HepG2 (cell line): ENCODE measurements around the gene AGFG1. TPM values are rescaled to one million over a fixed set of nuclear protein-coding genes. Genes with fewer than 3 reads are reported as not detected.

Experiments
- BCL6 ChIP-seq: IDR thresholded peaks from 2 replicates; pipeline ENCODE4 v1.6.1; 2016; ENCODE audit warnings: missing genetic modification reagents, missing compliant biosample characterization
- CCDC6 ChIP-seq: sonication (generic); formaldehyde crosslinking; IDR thresholded peaks from 2 replicates; pipeline ENCODE4 v1.8.1; 2022; ENCODE audit warnings: mild to moderate bottlenecking, missing genetic modification reagents, moderate library complexity
- GABPB1 ChIP-seq: IDR thresholded peaks from 2 replicates; pipeline ENCODE4 v1.6.1; 2016; ENCODE audit warnings: mild to moderate bottlenecking, missing genetic modification reagents, moderate library complexity, missing compliant biosample characterization
- HOXA3 ChIP-seq: sonication (generic); formaldehyde crosslinking; IDR thresholded peaks from 2 replicates; pipeline ENCODE4 v1.5.0; 2020; ENCODE audit warnings: missing genetic modification reagents
- KAT7 ChIP-seq: IDR thresholded peaks from 2 replicates; pipeline ENCODE4 v1.6.1; 2018; ENCODE audit warnings: borderline replicate concordance, missing compliant biosample characterization
- KDM5A ChIP-seq: fragments of 200-600 bp; sonication (generic); IDR thresholded peaks from 2 replicates; pipeline ENCODE4 v1.7.0; 2018; ENCODE audit warnings: antibody characterized with exemption, mild to moderate bottlenecking, low read length, borderline replicate concordance
- KLF16 ChIP-seq, 2 experiments: sonication (generic) in 1 of 2; formaldehyde crosslinking in 1 of 2; IDR thresholded peaks; 2 replicates each; pipeline versions ENCODE4 v1.6.1 to v1.8.0; 2016 to 2023; ENCODE audit warnings: missing genetic modification reagents in 2 of 2, missing compliant biosample characterization in 1 of 2
- MAZ ChIP-seq, 2 experiments: sonication (generic) in 1 of 2; formaldehyde crosslinking in 1 of 2; IDR thresholded peaks; 2 replicates each; pipeline versions ENCODE4 v1.5.0 to v1.6.1; 2012 to 2020; ENCODE audit warnings: low read depth in 2 of 2, mild to moderate bottlenecking in 2 of 2, borderline replicate concordance in 1 of 2, improper control_type of control experiment in 1 of 2, low read length in 1 of 2, missing genetic modification reagents in 1 of 2, moderate library complexity in 1 of 2
- MXD4 ChIP-seq: IDR thresholded peaks from 2 replicates; pipeline ENCODE4 v1.6.1; 2016; ENCODE audit warnings: mild to moderate bottlenecking, missing biosample characterization, missing genetic modification reagents
- NCOA2 ChIP-seq: sonication (generic); formaldehyde crosslinking; IDR thresholded peaks from 2 replicates; pipeline ENCODE4 v1.8.0; 2022; ENCODE audit warnings: inconsistent platforms
- NR1H2 ChIP-seq: sonication (generic); formaldehyde crosslinking; IDR thresholded peaks from 2 replicates; pipeline ENCODE4 v1.8.1; 2022; ENCODE audit warnings: low read depth, missing genetic modification reagents, borderline replicate concordance
- POGZ ChIP-seq: sonication (generic); formaldehyde crosslinking; IDR thresholded peaks from 2 replicates; pipeline ENCODE4 v1.4.0; 2020; ENCODE audit warnings: mild to moderate bottlenecking, missing genetic modification reagents
- POLR2A ChIP-seq, 2 experiments: IDR thresholded peaks; 2 replicates each; pipeline ENCODE4 v1.6.1; 2011; ENCODE audit warnings: low read depth in 2 of 2, low read length in 2 of 2, mild to moderate bottlenecking in 1 of 2, moderate library complexity in 1 of 2; ENCODE audit not compliant: insufficient read depth in 1 of 2
- SKI ChIP-seq: fragments of 450-650 bp; IDR thresholded peaks from one replicate; pipeline ENCODE4 v1.6.1; 2018; ENCODE audit warnings: mild to moderate bottlenecking; ENCODE audit not compliant: partially characterized antibody
- SP5 ChIP-seq: IDR thresholded peaks from 2 replicates; pipeline ENCODE4 v1.6.1; 2016; ENCODE audit warnings: low read depth, borderline replicate concordance
- TEAD2 ChIP-seq: sonication (generic); formaldehyde crosslinking; IDR thresholded peaks from 2 replicates; pipeline ENCODE4 v1.9.0; 2021; ENCODE audit warnings: missing genetic modification reagents
- TGIF2 ChIP-seq: IDR thresholded peaks from 2 replicates; pipeline ENCODE4 v1.6.1; 2016; ENCODE audit warnings: control low read depth, missing compliant biosample characterization
- TMF1 ChIP-seq: sonication (generic); formaldehyde crosslinking; IDR thresholded peaks from 2 replicates; pipeline ENCODE4 v1.8.1; 2022; ENCODE audit warnings: low read depth, missing genetic modification reagents
- ZC3H13 ChIP-seq: sonication (generic); formaldehyde crosslinking; IDR thresholded peaks from 2 replicates; pipeline ENCODE4 v1.8.1; 2023; ENCODE audit warnings: mild to moderate bottlenecking, missing genetic modification reagents, moderate library complexity
- ZFY ChIP-seq: sonication (generic); formaldehyde crosslinking; IDR thresholded peaks from 2 replicates; pipeline ENCODE4 v1.4.0; 2020; ENCODE audit warnings: missing genetic modification reagents
- ZNF205 ChIP-seq: IDR thresholded peaks from 2 replicates; pipeline ENCODE4 v1.6.1; 2018; ENCODE audit warnings: missing biosample characterization, missing genetic modification reagents
- ZNF512 ChIP-seq: sonication (generic); formaldehyde crosslinking; IDR thresholded peaks from 2 replicates; pipeline ENCODE4 v1.4.0; 2020; ENCODE audit warnings: mild to moderate bottlenecking, missing genetic modification reagents
- ZNF878 ChIP-seq: sonication (generic); formaldehyde crosslinking; IDR thresholded peaks from 2 replicates; pipeline ENCODE4 v1.8.1; 2023; ENCODE audit warnings: mild to moderate bottlenecking, missing genetic modification reagents, moderate library complexity
- polyA plus RNA-seq, 8 experiments: library from polyadenylated mRNA; depleted of rRNA in 3 of 8; stranded (reverse) in 7 of 8; unstranded in 1 of 8; fragments of >200 nt; fragmentation: Illumina TruSeq in 4 of 8; extraction: Trizol in 4 of 8; gene quantifications; 2 replicates each; pipeline versions ENCODE4 v1.2.1 to v1.2.3, GENCODE V29; 2011 to 2016; ENCODE audit warnings: low read depth in 4 of 8, missing spikeins in 1 of 8, mixed read lengths in 1 of 8; ENCODE audit not compliant: insufficient read depth in 1 of 8
- total RNA-seq, 5 experiments: library from RNA; depleted of rRNA; stranded (reverse); fragments of >200 nt; fragmentation: Illumina TruSeq; extraction: Trizol; gene quantifications; 2 replicates each; pipeline ENCODE4 v1.2.3, GENCODE V29; 2016; ENCODE audit warnings: low read depth in 1 of 5
- TF ChIP-seq, protein P1 (sequence below): sonication (generic); formaldehyde crosslinking; IDR thresholded peaks from 2 replicates; pipeline ENCODE4 v1.5.1; 2020; ENCODE audit warnings: missing genetic modification reagents, mild to moderate bottlenecking, borderline replicate concordance
- TF ChIP-seq, protein P2 (sequence below): sonication (generic); formaldehyde crosslinking; IDR thresholded peaks from 2 replicates; pipeline ENCODE4 v1.5.1; 2020; ENCODE audit warnings: missing genetic modification reagents, mild to moderate bottlenecking, borderline replicate concordance
- TF ChIP-seq, protein P3 (sequence below): sonication (generic); formaldehyde crosslinking; IDR thresholded peaks from 2 replicates; pipeline ENCODE4 v1.4.0; 2020; ENCODE audit warnings: missing genetic modification reagents, borderline replicate concordance

AGFG1 gene
- total and polyA plus RNA-seq, 2 of the 13 experiments (the other 11 are each of a cell fraction or from before 2014, with no cell fraction given), result 145 to 168 TPM

DNA sequence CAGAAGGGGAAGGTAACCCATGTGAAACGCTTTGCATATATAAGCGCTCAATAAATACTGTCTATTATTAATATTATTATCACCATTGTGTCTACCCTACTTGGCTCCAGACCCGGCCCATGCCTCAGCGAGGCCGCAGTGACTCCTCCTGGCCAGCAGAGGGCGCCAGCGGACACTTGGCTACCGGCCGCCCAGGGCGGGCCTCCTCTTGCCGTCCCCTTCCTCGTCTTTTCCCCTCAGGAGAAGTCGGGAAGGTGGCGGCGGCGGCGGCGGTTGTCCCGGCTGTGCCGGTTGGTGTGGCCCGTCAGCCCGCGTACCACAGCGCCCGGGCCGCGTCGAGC, at the start of gene AGFG1 (continued):
- TF ChIP-seq, protein P1, sequence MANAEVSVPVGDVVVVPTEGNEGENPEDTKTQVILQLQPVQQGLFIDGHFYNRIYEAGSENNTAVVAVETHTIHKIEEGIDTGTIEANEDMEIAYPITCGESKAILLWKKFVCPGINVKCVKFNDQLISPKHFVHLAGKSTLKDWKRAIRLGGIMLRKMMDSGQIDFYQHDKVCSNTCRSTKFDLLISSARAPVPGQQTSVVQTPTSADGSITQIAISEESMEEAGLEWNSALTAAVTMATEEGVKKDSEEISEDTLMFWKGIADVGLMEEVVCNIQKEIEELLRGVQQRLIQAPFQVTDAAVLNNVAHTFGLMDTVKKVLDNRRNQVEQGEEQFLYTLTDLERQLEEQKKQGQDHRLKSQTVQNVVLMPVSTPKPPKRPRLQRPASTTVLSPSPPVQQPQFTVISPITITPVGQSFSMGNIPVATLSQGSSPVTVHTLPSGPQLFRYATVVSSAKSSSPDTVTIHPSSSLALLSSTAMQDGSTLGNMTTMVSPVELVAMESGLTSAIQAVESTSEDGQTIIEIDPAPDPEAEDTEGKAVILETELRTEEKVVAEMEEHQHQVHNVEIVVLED, result peak; percentile 88
- TF ChIP-seq KDM5A (peak; percentile 74; the same call in 1 of the 2 replicates), KAT7 (CRISPR knock-in tag) (peak; percentile 72; the same call in 1 of the 2 replicates), HOXA3 (peak; percentile 89), TGIF2 (peak; percentile 85), TMF1 (0 out of 2 replicates have a peak, but pooled peaks have one; percentile 23), NCOA2 (CRISPR knock-in tag) (peak; percentile 37; the same call in 1 of the 2 replicates), KLF16 (CRISPR knock-in tag; IDR thresholded peaks at IDR 0.05) (peak in 1 of 2 experiments; percentile 92; a peak in 1 of 4 replicates), SP5 (CRISPR knock-in tag) (no peak), ZNF878 (CRISPR knock-in tag) (0 out of 2 replicates have a peak, but pooled peaks have one; percentile 35), POLR2A (IDR thresholded peaks at IDR 0.05; ENCODE audit: insufficient read depth in 1 of 2, low read depth in 2 of 2, low read length in 2 of 2) (peak; percentile 63 to 76; a peak in 3 of 4 replicates), CCDC6 (no peak), NR1H2 (CRISPR knock-in tag) (no peak), MAZ (IDR thresholded peaks at IDR 0.05; ENCODE audit: borderline replicate concordance, low read depth, low read length) (no peak), MAZ (CRISPR knock-in tag; IDR thresholded peaks at IDR 0.05; ENCODE audit: low read depth) (peak; percentile 17; the same call in 1 of the 2 replicates), ZNF512 (CRISPR knock-in tag) (no peak), BCL6 (CRISPR knock-in tag) (peak; percentile 71), ZC3H13 (CRISPR knock-in tag) (no peak; the same call in 1 of the 2 replicates), SKI (peak; percentile 70), POGZ (peak; percentile 99), ZNF205 (CRISPR knock-in tag) (peak; percentile 77), ZFY (CRISPR knock-in tag) (peak; percentile 92), TEAD2 (CRISPR knock-in tag) (no peak), GABPB1 (peak; percentile 91), MXD4 (CRISPR knock-in tag) (0 out of 2 replicates have a peak, but pooled peaks have one; percentile 51)
- TF ChIP-seq, protein P2, sequence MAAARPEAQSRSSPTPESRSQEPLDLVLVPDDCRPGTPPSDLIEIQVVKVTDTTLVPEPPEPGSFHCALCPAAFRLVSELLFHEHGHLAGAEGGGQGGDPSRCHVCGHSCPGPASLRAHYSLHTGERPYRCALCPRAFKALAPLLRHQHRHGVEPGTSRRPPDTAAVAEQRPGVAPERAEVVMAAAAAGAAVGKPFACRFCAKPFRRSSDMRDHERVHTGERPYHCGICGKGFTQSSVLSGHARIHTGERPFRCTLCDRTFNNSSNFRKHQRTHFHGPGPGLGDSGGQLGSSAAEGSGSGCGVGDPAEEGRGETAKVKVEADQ (CRISPR knock-in tag), result 0 out of 2 replicates have a peak, but pooled peaks have one; percentile 52
- TF ChIP-seq, protein P3, sequence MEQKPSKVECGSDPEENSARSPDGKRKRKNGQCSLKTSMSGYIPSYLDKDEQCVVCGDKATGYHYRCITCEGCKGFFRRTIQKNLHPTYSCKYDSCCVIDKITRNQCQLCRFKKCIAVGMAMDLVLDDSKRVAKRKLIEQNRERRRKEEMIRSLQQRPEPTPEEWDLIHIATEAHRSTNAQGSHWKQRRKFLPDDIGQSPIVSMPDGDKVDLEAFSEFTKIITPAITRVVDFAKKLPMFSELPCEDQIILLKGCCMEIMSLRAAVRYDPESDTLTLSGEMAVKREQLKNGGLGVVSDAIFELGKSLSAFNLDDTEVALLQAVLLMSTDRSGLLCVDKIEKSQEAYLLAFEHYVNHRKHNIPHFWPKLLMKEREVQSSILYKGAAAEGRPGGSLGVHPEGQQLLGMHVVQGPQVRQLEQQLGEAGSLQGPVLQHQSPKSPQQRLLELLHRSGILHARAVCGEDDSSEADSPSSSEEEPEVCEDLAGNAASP (CRISPR knock-in tag), result peak; percentile 63; the same call in 1 of the 2 replicates
